ENCODE measurements around the gene MKI67. TPM values are rescaled to one million over a fixed set of nuclear protein-coding genes. Genes with fewer than 3 reads are reported as not detected.

The MKI67 gene
- total RNA-seq, 2 donors from 2014 or later: 217 to 249 TPM

- H3K27me3 Mint-ChIP-seq (ENCODE audit: low read depth): no peaks in the 10 kb centered on the region
Observed at GRCh38 chr10:128113026-128113425, 13.2 kb downstream of the MKI67 start.

GRCh38 chr10:128111696-128112095, 14.5 kb downstream of the MKI67 start:
- DNase-seq (no peak), ATAC-seq (replicated peaks in 1 of 2) (no peak)
- no peaks in the 10 kb centered on the region for H3K27me3 Mint-ChIP-seq (ENCODE audit: low read depth)
- H3K36me3 Mint-ChIP-seq (ENCODE audit: insufficient read depth in 2 of 2): peaks cover 16 to 52% of the 10 kb centered on the region in 2 donors
- H3K4me1 Mint-ChIP-seq (ENCODE audit: low read depth): peaks cover 5% of the 10 kb centered on the region
- no peak overlapping the region for H3K27ac Mint-ChIP-seq
- H3K9me3 Mint-ChIP-seq: no peaks in the 10 kb centered on the region
- no peak overlapping the region for H3K4me3 Mint-ChIP-seq

More at GRCh38 chr10:128113026-128113425, 13.2 kb downstream of the MKI67 start:
- no peaks in the 10 kb centered on the region for H3K9me3 Mint-ChIP-seq
- peaks cover 16 to 55% of the 10 kb centered on the region in 2 donors for H3K36me3 Mint-ChIP-seq (ENCODE audit: insufficient read depth in 2 of 2)
- no peak for ATAC-seq (replicated peaks in 1 of 2)
- DNase-seq: no peak
- no peak overlapping the region for H3K27ac Mint-ChIP-seq
- peaks cover 5% of the 10 kb centered on the region for H3K4me1 Mint-ChIP-seq (ENCODE audit: low read depth)
- no peak overlapping the region for H3K4me3 Mint-ChIP-seq

GRCh38 chr10:128110339-128110738, 15.9 kb downstream of the MKI67 start:
- Mint-ChIP-seq H3K9me3 (no peaks in the 10 kb centered on the region), H3K4me3 (no peak overlapping the region), H3K4me1 (ENCODE audit: low read depth) (peaks cover 1% of the 10 kb centered on the region), H3K27me3 (ENCODE audit: low read depth) (no peaks in the 10 kb centered on the region), H3K27ac (no peak overlapping the region), H3K36me3 (ENCODE audit: insufficient read depth in 2 of 2) (peaks cover 14 to 42% of the 10 kb centered on the region in 2 donors)
- no peak for ATAC-seq (replicated peaks in 1 of 2)
- no peak for DNase-seq

GRCh38 chr10:128109707-128110106, 16.5 kb downstream of the MKI67 start:
- Mint-ChIP-seq H3K4me3 (no peak overlapping the region), H3K36me3 (ENCODE audit: insufficient read depth in 2 of 2) (peaks cover 15 to 35% of the 10 kb centered on the region in 2 donors), H3K27ac (no peak overlapping the region), H3K27me3 (ENCODE audit: low read depth) (no peaks in the 10 kb centered on the region), H3K4me1 (ENCODE audit: low read depth) (no peaks in the 10 kb centered on the region), H3K9me3 (no peaks in the 10 kb centered on the region)
- no peak for ATAC-seq (replicated peaks in 1 of 2)
- DNase-seq: no peak

GRCh38 chr10:128105383-128105782, 20.8 kb downstream of the MKI67 start:
- Mint-ChIP-seq H3K4me3 (no peak overlapping the region), H3K27ac (no peak overlapping the region), H3K9me3 (no peaks in the 10 kb centered on the region), H3K36me3 (ENCODE audit: insufficient read depth in 2 of 2) (peaks cover 12 to 36% of the 10 kb centered on the region in 2 donors), H3K4me1 (ENCODE audit: low read depth) (peaks cover 6% of the 10 kb centered on the region), H3K27me3 (ENCODE audit: low read depth) (no peaks in the 10 kb centered on the region)
- no peak for ATAC-seq (replicated peaks in 1 of 2)
- DNase-seq: no peak

GRCh38 chr10:128103229-128103714, 23.0 kb downstream of the MKI67 start:
- Mint-ChIP-seq H3K27me3 (ENCODE audit: low read depth) (no peaks in the 10 kb centered on the region), H3K4me1 (ENCODE audit: low read depth) (peaks cover 17% of the 10 kb centered on the region), H3K36me3 (ENCODE audit: insufficient read depth in 2 of 2) (peaks cover 12 to 36% of the 10 kb centered on the region in 2 donors), H3K27ac (peak overlapping the region; percentile 11), H3K9me3 (no peaks in the 10 kb centered on the region), H3K4me3 (peak overlapping the region in 1 of 2 donors; percentile 11)
- peak; percentile 31 to 36 for DNase-seq
- ATAC-seq (replicated peaks in 1 of 2): peak; percentile 78 to 79

- no peak for DNase-seq
- Mint-ChIP-seq H3K27ac (peak overlapping the region; percentile 11), H3K36me3 (ENCODE audit: insufficient read depth in 2 of 2) (peaks cover 14 to 42% of the 10 kb centered on the region in 2 donors), H3K4me1 (ENCODE audit: low read depth) (peaks cover 24% of the 10 kb centered on the region), H3K9me3 (no peaks in the 10 kb centered on the region), H3K4me3 (peak overlapping the region in 1 of 2 donors; percentile 11), H3K27me3 (ENCODE audit: low read depth) (no peaks in the 10 kb centered on the region)
- ATAC-seq (replicated peaks in 1 of 2): peak in 1 of 2 donors; percentile 18
Observed at GRCh38 chr10:128102480-128103228, 23.6 kb downstream of the MKI67 start.

- Mint-ChIP-seq H3K27ac (no peak overlapping the region), H3K27me3 (ENCODE audit: low read depth) (no peaks in the 10 kb centered on the region), H3K36me3 (ENCODE audit: insufficient read depth in 2 of 2) (peaks cover 14 to 46% of the 10 kb centered on the region in 2 donors), H3K9me3 (no peaks in the 10 kb centered on the region), H3K4me1 (ENCODE audit: low read depth) (peaks cover 28% of the 10 kb centered on the region), H3K4me3 (no peak overlapping the region)
- no peak for DNase-seq
- ATAC-seq (replicated peaks in 1 of 2): no peak
Observed at GRCh38 chr10:128101901-128102300, 24.3 kb downstream of the MKI67 start.

GRCh38 chr10:128099901-128100300, 26.3 kb downstream of the MKI67 start:
- no peaks in the 10 kb centered on the region for H3K9me3 Mint-ChIP-seq
- no peak overlapping the region for H3K27ac Mint-ChIP-seq
- no peaks in the 10 kb centered on the region for H3K27me3 Mint-ChIP-seq (ENCODE audit: low read depth)
- ATAC-seq (replicated peaks in 1 of 2) (no peak), DNase-seq (no peak)
- peaks cover 10 to 50% of the 10 kb centered on the region in 2 donors for H3K36me3 Mint-ChIP-seq (ENCODE audit: insufficient read depth in 2 of 2)
- H3K4me1 Mint-ChIP-seq (ENCODE audit: low read depth): peaks cover 48% of the 10 kb centered on the region
- no peak overlapping the region for H3K4me3 Mint-ChIP-seq

- Mint-ChIP-seq H3K36me3 (ENCODE audit: insufficient read depth in 2 of 2) (peaks cover 5 to 47% of the 10 kb centered on the region in 2 donors), H3K27ac (no peak overlapping the region), H3K9me3 (no peaks in the 10 kb centered on the region), H3K4me1 (ENCODE audit: low read depth) (peaks cover 49% of the 10 kb centered on the region), H3K4me3 (no peak overlapping the region), H3K27me3 (ENCODE audit: low read depth) (no peaks in the 10 kb centered on the region)
- ATAC-seq (replicated peaks in 1 of 2) (no peak), DNase-seq (no peak)
Observed at GRCh38 chr10:128098631-128099030, 27.6 kb downstream of the MKI67 start.

- no peak overlapping the region for H3K4me3 Mint-ChIP-seq
- H3K4me1 Mint-ChIP-seq (ENCODE audit: low read depth): peaks cover 49% of the 10 kb centered on the region
- no peak for DNase-seq
- no peaks in the 10 kb centered on the region for H3K9me3 Mint-ChIP-seq
- peaks cover 5 to 39% of the 10 kb centered on the region in 2 donors for H3K36me3 Mint-ChIP-seq (ENCODE audit: insufficient read depth in 2 of 2)
- H3K27ac Mint-ChIP-seq: no peak overlapping the region
- H3K27me3 Mint-ChIP-seq (ENCODE audit: low read depth): no peaks in the 10 kb centered on the region
- ATAC-seq (replicated peaks in 1 of 2): no peak
Observed at GRCh38 chr10:128097783-128098182, 28.4 kb downstream of the MKI67 start.

GRCh38 chr10:128096486-128097199, 29.6 kb downstream of the MKI67 start:
- H3K9me3 Mint-ChIP-seq: no peaks in the 10 kb centered on the region
- no peak for DNase-seq
- peak overlapping the region; percentile 57 to 70 for H3K4me3 Mint-ChIP-seq
- ATAC-seq (replicated peaks in 1 of 2): no peak
- no peaks in the 10 kb centered on the region for H3K27me3 Mint-ChIP-seq (ENCODE audit: low read depth)
- peaks cover 49% of the 10 kb centered on the region for H3K4me1 Mint-ChIP-seq (ENCODE audit: low read depth)
- H3K36me3 Mint-ChIP-seq (ENCODE audit: insufficient read depth in 2 of 2): peaks cover 5 to 32% of the 10 kb centered on the region in 2 donors
- peak overlapping the region; percentile 74 for H3K27ac Mint-ChIP-seq

- H3K27ac Mint-ChIP-seq: peak overlapping the region; percentile 74
Observed at GRCh38 chr10:128095753-128096469, 30.3 kb downstream of the MKI67 start.

More at GRCh38 chr10:128095753-128096469, 30.3 kb downstream of the MKI67 start:
- no peaks in the 10 kb centered on the region for H3K9me3 Mint-ChIP-seq
- H3K27me3 Mint-ChIP-seq (ENCODE audit: low read depth): no peaks in the 10 kb centered on the region
- peaks cover 2 to 24% of the 10 kb centered on the region in 2 donors for H3K36me3 Mint-ChIP-seq (ENCODE audit: insufficient read depth in 2 of 2)
- peak; percentile 46 to 48 for DNase-seq
- ATAC-seq (replicated peaks in 1 of 2): peak; percentile 60 to 68
- H3K4me3 Mint-ChIP-seq: peak overlapping the region; percentile 57 to 70
- H3K4me1 Mint-ChIP-seq (ENCODE audit: low read depth): peaks cover 44% of the 10 kb centered on the region

All from activated T-cell treated with anti-CD3 and anti-CD28 coated beads, Interleukin-2, amount 50 U/mL, for 72 hours (primary cell).